Muscle of leg (tissue), 11 donors: Measurements from ENCODE around the gene MYCBPAP. TPM values are rescaled to one million over a fixed set of nuclear protein-coding genes. Genes with fewer than 3 reads are reported as not detected.
A peak's percentile ranks its signal among the peaks of the same experiment; 100 is the strongest.

Experiments
- DNase-seq: peaks from one replicate; pipeline ENCODE4 v3.0.0; 2013
- H3K27ac ChIP-seq: one replicate; pipeline ENCODE4 v1.5.1; 2013; ENCODE audit warnings: mild to moderate bottlenecking, low read length, control low read depth
- H3K27me3 ChIP-seq: one replicate; pipeline ENCODE4 v1.6.1; 2013; ENCODE audit warnings: low read length; ENCODE audit not compliant: control insufficient read depth, insufficient read depth
- H3K36me3 ChIP-seq: one replicate; pipeline ENCODE4 v1.6.1; 2013; ENCODE audit warnings: low read length; ENCODE audit not compliant: control insufficient read depth, insufficient read depth
- H3K4me1 ChIP-seq: one replicate; pipeline ENCODE4 v1.6.1; 2013; ENCODE audit warnings: low read length; ENCODE audit not compliant: control insufficient read depth, insufficient read depth
- H3K4me3 ChIP-seq: one replicate; pipeline ENCODE4 v1.5.1; 2013; ENCODE audit warnings: low read length, control low read depth
- H3K9me3 ChIP-seq: replicated peaks from 2 replicates; pipeline ENCODE4 v1.6.1; 2013; ENCODE audit warnings: low read depth, low read length; ENCODE audit not compliant: control insufficient read depth
- WGBS: methylation state at CpG from one replicate; pipeline ENCODE4 v1.1.5; 2013; ENCODE audit warnings: missing lambda C conversion rate; ENCODE audit not compliant: insufficient coverage; 5-methylcytosine and 5-hydroxymethylcytosine counted together
- polyA plus RNA-seq, 8 donors: library from polyadenylated mRNA; unstranded; fragments of 120-200 nt; gene quantifications; one replicate each; pipeline versions ENCODE4 v1.2.1 to v1.2.3, GENCODE V29; 2013; ENCODE audit warnings: inconsistent platforms in 1 of 8, low replicate concordance in 1 of 8; ENCODE audit not compliant: insufficient read length in 8 of 8, insufficient read depth in 1 of 8
- total RNA-seq: library from RNA; stranded (reverse); fragments of 120-200 nt; gene quantifications from one replicate; pipeline ENCODE4 v1.2.4, GENCODE V29; 2013

MYCBPAP gene
- total and polyA plus RNA-seq, 9 donors, result 0.66 to 2.3 (median 0.82) TPM

- under 1% methylated on average over 45 of the region's 56 CpGs for WGBS
- peak; percentile 99 for DNase-seq
- peak within 1 kb of the TSS; percentile 62 for H3K27ac ChIP-seq
- H3K4me3 ChIP-seq, result peak within 1 kb of the TSS; percentile 54
- H3K4me1 ChIP-seq, result peaks cover 81% of the 10 kb centered on the region
- H3K9me3 ChIP-seq, result no peaks in the 10 kb centered on the region
- peaks cover 79% of the 10 kb centered on the region for H3K27me3 ChIP-seq
- H3K36me3 ChIP-seq, result peaks cover 6% of the 10 kb centered on the region
These were observed 52.1 kb downstream of the MYCBPAP start, which contains the start of gene CACNA1G for GRCh38 chr17:50560185-50560824. Gene CACNA1G, plus strand, starts transcription at chr17:50560715. Its CDS starts 745 bp downstream, at chr17:50561460.

- WGBS, result under 1% methylated on average over 66 of the region's 88 CpGs
- Histone ChIP-seq H3K36me3 (no peaks in the 10 kb centered on the region), H3K9me3 (no peaks in the 10 kb centered on the region), H3K4me3 (peak overlapping the region; percentile 54), H3K27me3 (peaks cover 81% of the 10 kb centered on the region), H3K4me1 (peaks cover 82% of the 10 kb centered on the region), H3K27ac (no peak overlapping the region)
- DNase-seq, result peak; percentile 27
These were observed 52.9 kb downstream of the MYCBPAP start for GRCh38 chr17:50560931-50561745.

- Histone ChIP-seq H3K9me3 (no peaks in the 10 kb centered on the region), H3K36me3 (no peaks in the 10 kb centered on the region), H3K4me3 (peak overlapping the region; percentile 54), H3K4me1 (peaks cover 82% of the 10 kb centered on the region), H3K27me3 (peaks cover 82% of the 10 kb centered on the region), H3K27ac (no peak overlapping the region)
- no CpG with 5 or more reads among the region's 27 CpGs for WGBS
- DNase-seq, result peak; percentile 40
These were observed 53.5 kb downstream of the MYCBPAP start for GRCh38 chr17:50561746-50562141.

- H3K27ac ChIP-seq, result peak overlapping the region; percentile 23
- DNase-seq, result peak; percentile 46
- WGBS, result 11% methylated on average over 11 of the region's 22 CpGs
- H3K27me3 ChIP-seq, result peaks cover 76% of the 10 kb centered on the region
- no peaks in the 10 kb centered on the region for H3K36me3 ChIP-seq
- peak overlapping the region; percentile 54 for H3K4me3 ChIP-seq
- H3K9me3 ChIP-seq, result no peaks in the 10 kb centered on the region
- H3K4me1 ChIP-seq, result peaks cover 83% of the 10 kb centered on the region
These were observed 54.2 kb downstream of the MYCBPAP start for GRCh38 chr17:50562242-50563091.

- peak overlapping the region; percentile 38 for H3K27ac ChIP-seq
- WGBS, result no CpG with 5 or more reads among the region's 4 CpGs
- peaks cover 72% of the 10 kb centered on the region for H3K27me3 ChIP-seq
- H3K36me3 ChIP-seq, result no peaks in the 10 kb centered on the region
- H3K4me3 ChIP-seq, result no peak overlapping the region
- peaks cover 85% of the 10 kb centered on the region for H3K4me1 ChIP-seq
- peak; percentile 45 for DNase-seq
- H3K9me3 ChIP-seq, result no peaks in the 10 kb centered on the region
These were observed 54.9 kb downstream of the MYCBPAP start for GRCh38 chr17:50563092-50563511.

- peaks cover 54% of the 10 kb centered on the region for H3K27me3 ChIP-seq
- H3K9me3 ChIP-seq, result no peaks in the 10 kb centered on the region
- peaks cover 68% of the 10 kb centered on the region for H3K4me1 ChIP-seq
- WGBS, result 6% methylated on average over 15 of the region's 19 CpGs
- H3K36me3 ChIP-seq, result peaks cover 2% of the 10 kb centered on the region
- H3K27ac ChIP-seq, result peak overlapping the region; percentile 93
- H3K4me3 ChIP-seq, result no peak overlapping the region
- DNase-seq, result peak; percentile 98
These were observed 56.7 kb downstream of the MYCBPAP start for GRCh38 chr17:50564916-50565315.

GRCh38 chr17:50565402-50566350, 57.4 kb downstream of the MYCBPAP start:
- Histone ChIP-seq H3K4me1 (peaks cover 64% of the 10 kb centered on the region), H3K4me3 (no peak overlapping the region)

GRCh38 chr17:50566886-50567285, 58.6 kb downstream of the MYCBPAP start:
- H3K36me3 ChIP-seq, result peaks cover 2% of the 10 kb centered on the region
- no CpG with 5 or more reads among the region's 2 CpGs for WGBS
- H3K4me3 ChIP-seq, result no peak overlapping the region
- H3K4me1 ChIP-seq, result peaks cover 57% of the 10 kb centered on the region
- H3K27ac ChIP-seq, result peak overlapping the region; percentile 93
- H3K9me3 ChIP-seq, result no peaks in the 10 kb centered on the region
- DNase-seq, result peak; percentile 84
- H3K27me3 ChIP-seq, result peaks cover 40% of the 10 kb centered on the region

More at GRCh38 chr17:50565402-50566350, 57.4 kb downstream of the MYCBPAP start:
- DNase-seq, result peak; percentile 82
- WGBS, result 24% methylated on average over 4 of the region's 10 CpGs
- Histone ChIP-seq H3K36me3 (peaks cover 2% of the 10 kb centered on the region), H3K27ac (peak overlapping the region; percentile 93), H3K9me3 (no peaks in the 10 kb centered on the region), H3K27me3 (peaks cover 49% of the 10 kb centered on the region)

- no peak for DNase-seq
- WGBS, result 78% methylated on average over 7 of the region's 12 CpGs
- H3K9me3 ChIP-seq, result no peaks in the 10 kb centered on the region
- H3K27ac ChIP-seq, result no peak overlapping the region
- no peak overlapping the region for H3K4me3 ChIP-seq
- H3K27me3 ChIP-seq, result peaks cover 22% of the 10 kb centered on the region
- H3K36me3 ChIP-seq, result peaks cover 2% of the 10 kb centered on the region
- peaks cover 41% of the 10 kb centered on the region for H3K4me1 ChIP-seq
These were observed 60.4 kb downstream of the MYCBPAP start for GRCh38 chr17:50568659-50569058.
